ENCODE results near the gene MYBPHL. TPM values are rescaled to one million over a fixed set of nuclear protein-coding genes. Genes with fewer than 3 reads are reported as not detected.

The MYBPHL gene
- total and polyA plus RNA-seq, 2 experiments from 2014 or later = not detected

DNA sequence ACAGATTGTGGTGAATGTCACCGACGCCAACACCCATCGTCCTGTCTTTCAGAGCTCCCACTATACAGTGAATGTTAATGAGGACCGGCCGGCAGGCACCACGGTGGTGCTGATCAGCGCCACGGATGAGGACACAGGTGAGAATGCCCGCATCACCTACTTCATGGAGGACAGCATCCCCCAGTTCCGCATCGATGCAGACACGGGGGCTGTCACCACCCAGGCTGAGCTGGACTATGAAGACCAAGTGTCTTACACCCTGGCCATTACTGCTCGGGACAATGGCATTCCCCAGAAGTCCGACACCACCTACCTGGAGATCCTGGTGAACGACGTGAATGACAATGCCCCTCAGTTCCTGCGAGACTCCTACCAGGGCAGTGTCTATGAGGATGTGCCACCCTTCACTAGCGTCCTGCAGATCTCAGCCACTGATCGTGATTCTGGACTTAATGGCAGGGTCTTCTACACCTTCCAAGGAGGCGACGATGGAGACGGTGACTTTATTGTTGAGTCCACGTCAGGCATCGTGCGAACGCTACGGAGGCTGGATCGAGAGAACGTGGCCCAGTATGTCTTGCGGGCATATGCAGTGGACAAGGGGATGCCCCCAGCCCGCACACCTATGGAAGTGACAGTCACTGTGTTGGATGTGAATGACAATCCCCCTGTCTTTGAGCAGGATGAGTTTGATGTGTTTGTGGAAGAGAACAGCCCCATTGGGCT lies 54.5 kb downstream of the MYBPHL start:
- DNase-seq (ENCODE audit: low spot score) = no peak
- H3F3A ChIP-seq (replicated peaks; ENCODE audit: low read depth) = no peaks in the 10 kb centered on the region

More for the DNA sequence above, 54.5 kb downstream of the MYBPHL start:
- Mint-ChIP-seq H3K4me1 (peaks cover 25% of the 10 kb centered on the region), H3K4me3 (no peak overlapping the region; the same call in 2 of the 3 replicates), H3K27ac (no peak overlapping the region), H3K36me3 (ENCODE audit: low read depth) (peaks cover 28% of the 10 kb centered on the region), H3K9me3 (peaks cover 17% of the 10 kb centered on the region; the same call in 2 of the 3 replicates), H3K27me3 (ENCODE audit: insufficient read depth, low read depth, poor library complexity) (peaks cover 26% of the 10 kb centered on the region)
- Histone ChIP-seq H3K36me3 (ENCODE audit: insufficient read depth) (no peaks in the 10 kb centered on the region), H3K4me1 (ENCODE audit: insufficient read depth) (peaks cover 39% of the 10 kb centered on the region), H3K4me2 (no peak overlapping the region), H3K27me3 (ENCODE audit: insufficient read depth) (peaks cover 12% of the 10 kb centered on the region), H2AFZ (no peak overlapping the region), H3K79me2 (replicated peaks; ENCODE audit: insufficient read depth) (peaks cover 19% of the 10 kb centered on the region; the same call in 1 of the 2 replicates), H3K9me2 (ENCODE audit: insufficient read depth) (no peaks in the 10 kb centered on the region), H3K27ac (ENCODE audit: low read depth) (no peak overlapping the region), H3K4me3 (no peak overlapping the region), H4K20me1 (replicated peaks; ENCODE audit: insufficient read depth) (no peaks in the 10 kb centered on the region; the same call in 1 of the 2 replicates)
- TF ChIP-seq STAT1 (IDR thresholded peaks at IDR 0.05; ENCODE audit: unreplicated experiment) = no peak
- TF ChIP-seq CREB1 (CRISPR knock-in tag; IDR thresholded peaks at IDR 0.05; ENCODE audit: low read depth) = no peak
- no peak for TF ChIP-seq POLR2AphosphoS5 (IDR thresholded peaks at IDR 0.05; ENCODE audit: low read depth)
- TF ChIP-seq EZH2phosphoT487 (IDR thresholded peaks at IDR 0.05; ENCODE audit: unreplicated experiment) = no peak
- no peak for TF ChIP-seq CTCF (conservative IDR thresholded peaks at IDR 0.05; ENCODE audit: low read depth in 2 of 2)
- TF ChIP-seq, protein P1, sequence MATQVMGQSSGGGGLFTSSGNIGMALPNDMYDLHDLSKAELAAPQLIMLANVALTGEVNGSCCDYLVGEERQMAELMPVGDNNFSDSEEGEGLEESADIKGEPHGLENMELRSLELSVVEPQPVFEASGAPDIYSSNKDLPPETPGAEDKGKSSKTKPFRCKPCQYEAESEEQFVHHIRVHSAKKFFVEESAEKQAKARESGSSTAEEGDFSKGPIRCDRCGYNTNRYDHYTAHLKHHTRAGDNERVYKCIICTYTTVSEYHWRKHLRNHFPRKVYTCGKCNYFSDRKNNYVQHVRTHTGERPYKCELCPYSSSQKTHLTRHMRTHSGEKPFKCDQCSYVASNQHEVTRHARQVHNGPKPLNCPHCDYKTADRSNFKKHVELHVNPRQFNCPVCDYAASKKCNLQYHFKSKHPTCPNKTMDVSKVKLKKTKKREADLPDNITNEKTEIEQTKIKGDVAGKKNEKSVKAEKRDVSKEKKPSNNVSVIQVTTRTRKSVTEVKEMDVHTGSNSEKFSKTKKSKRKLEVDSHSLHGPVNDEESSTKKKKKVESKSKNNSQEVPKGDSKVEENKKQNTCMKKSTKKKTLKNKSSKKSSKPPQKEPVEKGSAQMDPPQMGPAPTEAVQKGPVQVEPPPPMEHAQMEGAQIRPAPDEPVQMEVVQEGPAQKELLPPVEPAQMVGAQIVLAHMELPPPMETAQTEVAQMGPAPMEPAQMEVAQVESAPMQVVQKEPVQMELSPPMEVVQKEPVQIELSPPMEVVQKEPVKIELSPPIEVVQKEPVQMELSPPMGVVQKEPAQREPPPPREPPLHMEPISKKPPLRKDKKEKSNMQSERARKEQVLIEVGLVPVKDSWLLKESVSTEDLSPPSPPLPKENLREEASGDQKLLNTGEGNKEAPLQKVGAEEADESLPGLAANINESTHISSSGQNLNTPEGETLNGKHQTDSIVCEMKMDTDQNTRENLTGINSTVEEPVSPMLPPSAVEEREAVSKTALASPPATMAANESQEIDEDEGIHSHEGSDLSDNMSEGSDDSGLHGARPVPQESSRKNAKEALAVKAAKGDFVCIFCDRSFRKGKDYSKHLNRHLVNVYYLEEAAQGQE (IDR thresholded peaks at IDR 0.05; ENCODE audit: unreplicated experiment) = no peak
- TF ChIP-seq ETS1 (IDR thresholded peaks at IDR 0.05) = no peak
- TF ChIP-seq ZNF114 (CRISPR knock-in tag; IDR thresholded peaks at IDR 0.05) = no peak
- ATAC-seq = no peak

Data from GM23338 (cell line).